Cardiac fibroblast (primary cell): ENCODE results near the gene TINAG.

Source experiments
- DNase-seq, 2 donors: peaks; one replicate each; pipeline versions ENCODE4 v3.0.0 to v3.0.0-alpha.2; 2010; ENCODE audit warnings: low read depth in 2 of 2
- H3K4me3 ChIP-seq, 2 donors: replicated peaks in 1 of 2; 1 replicate in 1 of 2; 2 replicates in 1 of 2; pipeline ENCODE4 v1.5.1; 2011; ENCODE audit warnings: low read depth in 2 of 2, low read length in 2 of 2, mild to moderate bottlenecking in 2 of 2, moderate library complexity in 1 of 2
- CTCF ChIP-seq: IDR thresholded peaks from one replicate; pipeline ENCODE4 v1.5.1; 2011; ENCODE audit warnings: low read depth, mild to moderate bottlenecking, low read length, inconsistent platforms

The TINAG gene

DNA sequence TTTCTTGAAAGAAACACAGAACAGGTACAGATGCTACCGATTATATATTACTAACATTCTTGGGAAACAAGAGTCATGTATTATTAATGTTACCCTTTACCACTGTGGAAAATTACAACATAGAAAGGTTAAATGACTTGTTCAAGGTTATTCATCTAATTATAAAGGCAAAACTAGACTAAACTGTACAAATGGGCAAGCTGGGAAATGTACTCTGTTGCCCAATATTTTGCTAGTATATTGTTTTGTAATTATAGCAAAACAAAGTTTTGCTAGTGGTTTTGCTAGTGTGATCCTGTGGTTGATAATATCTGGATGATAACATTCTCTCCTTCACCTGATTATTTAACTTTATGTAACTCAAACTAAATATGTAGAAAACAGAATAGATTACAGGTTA is 96.5 kb downstream of the TINAG start:
- no peak overlapping the region for H3K4me3 ChIP-seq
- no peak for DNase-seq
- TF ChIP-seq CTCF, result no peak

DNA sequence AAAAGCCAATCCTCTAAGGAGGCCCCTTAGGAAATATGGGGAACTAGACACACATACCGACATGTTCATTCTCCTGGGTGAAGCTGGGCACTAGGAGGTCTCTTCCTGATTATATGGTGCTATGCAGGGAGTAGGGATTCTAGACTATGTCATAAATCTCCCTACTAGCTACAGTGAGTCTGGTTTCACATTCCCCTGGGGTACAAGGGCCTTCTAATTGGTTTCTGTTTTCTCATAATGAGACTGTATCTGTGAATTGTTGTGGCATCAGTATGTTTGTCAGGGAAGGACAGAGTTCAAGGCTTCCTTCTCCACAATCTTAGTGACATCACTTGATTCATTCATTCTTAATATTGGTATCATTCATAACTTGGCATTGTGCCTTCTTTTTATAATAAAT is 103.5 kb downstream of the TINAG start:
- no peak overlapping the region for H3K4me3 ChIP-seq
- no peak for TF ChIP-seq CTCF
- no peak for DNase-seq

DNA sequence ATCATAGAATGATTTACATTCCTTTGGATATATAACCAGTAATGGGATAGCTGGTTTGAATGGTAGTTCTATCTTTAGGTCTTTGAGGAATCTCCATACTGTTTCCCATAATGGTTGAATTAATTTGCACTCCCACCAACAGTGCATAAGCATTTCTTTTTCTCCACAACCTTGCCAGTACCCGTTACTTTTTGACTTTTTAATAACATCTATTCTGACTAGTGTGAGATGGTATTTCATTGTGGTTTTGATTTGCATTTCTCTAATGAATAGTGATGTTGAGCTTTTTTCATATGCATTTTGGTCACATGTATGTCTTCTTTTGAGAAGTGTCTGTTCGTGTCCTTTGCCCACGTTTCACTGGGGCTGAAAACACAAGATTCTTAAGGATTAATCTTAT is 107.3 kb downstream of the TINAG start:
- no peak overlapping the region for H3K4me3 ChIP-seq
- no peak for DNase-seq
- TF ChIP-seq CTCF, result no peak

DNA sequence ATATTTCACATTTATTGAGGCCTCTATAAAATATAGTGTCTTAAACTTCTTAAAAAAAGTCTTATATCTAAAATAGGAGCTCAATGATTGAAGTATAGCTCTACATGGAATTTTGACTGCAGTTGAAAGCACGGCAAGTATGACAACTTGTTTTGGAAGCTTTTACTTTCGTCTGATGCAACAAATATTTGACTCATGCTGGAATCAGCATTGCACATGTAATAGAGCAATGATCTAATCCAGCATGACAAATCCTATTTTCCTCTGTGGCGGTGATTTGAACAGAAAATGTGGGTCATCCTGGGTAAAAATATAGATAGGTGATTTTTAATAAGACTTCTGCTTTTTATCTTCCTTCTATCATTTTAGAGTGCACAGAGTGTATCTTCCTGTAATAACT is 111.6 kb downstream of the TINAG start:
- peak; percentile 84 to 95 for DNase-seq
- TF ChIP-seq CTCF, result no peak
- H3K4me3 ChIP-seq, result no peak overlapping the region

DNA sequence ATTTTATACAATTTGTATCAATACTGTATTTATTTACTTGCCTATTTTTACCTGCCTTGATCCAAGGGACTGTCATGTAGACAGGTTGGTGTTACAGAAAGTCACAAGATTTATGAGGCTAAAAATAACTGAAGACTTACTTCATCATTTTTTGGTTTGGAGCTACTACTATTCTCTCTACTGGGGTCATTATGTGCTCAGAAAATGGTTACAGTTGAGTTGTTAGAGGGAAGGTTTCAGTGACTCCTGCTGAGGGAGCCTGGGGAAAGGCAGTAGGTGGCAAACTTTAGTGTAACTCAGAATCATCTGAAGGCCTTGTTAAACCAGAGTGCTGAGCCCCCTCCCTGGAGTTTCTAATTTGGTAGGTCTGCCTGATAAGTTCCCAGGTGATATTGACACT is 118.8 kb downstream of the TINAG start:
- TF ChIP-seq CTCF, result no peak
- no peak overlapping the region for H3K4me3 ChIP-seq
- DNase-seq, result no peak

DNA sequence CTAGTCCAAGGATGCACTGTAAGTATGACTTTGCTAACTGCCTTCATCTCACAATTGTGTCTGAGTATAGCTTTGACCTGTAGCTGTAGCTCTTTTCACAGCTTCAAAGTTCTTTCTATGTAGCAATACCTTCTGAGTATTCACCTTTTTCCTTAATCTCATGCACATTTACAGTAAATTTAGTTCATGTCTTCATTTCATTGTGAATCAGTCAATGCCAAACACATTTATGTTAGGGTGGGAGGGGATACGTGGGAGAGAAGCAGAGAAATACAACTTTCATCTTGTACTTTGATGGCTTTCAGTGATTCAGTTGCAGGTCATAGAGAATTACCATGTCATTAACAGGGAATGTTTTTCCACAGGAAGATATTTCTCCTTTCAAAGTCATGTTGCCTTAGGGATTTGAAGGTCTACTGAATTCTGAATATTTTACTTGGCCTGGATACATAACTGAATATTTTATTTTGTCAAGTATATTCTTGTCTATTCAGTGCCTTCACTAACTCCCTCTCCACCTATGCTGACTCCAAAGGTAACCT is 119.2 kb downstream of the TINAG start:
- H3K4me3 ChIP-seq, result no peak overlapping the region
- DNase-seq, result peak in 1 of 2 donors; percentile 34
- no peak for TF ChIP-seq CTCF

- no peak for TF ChIP-seq CTCF
- DNase-seq, result no peak
- no peak overlapping the region for H3K4me3 ChIP-seq
These were observed 120.2 kb downstream of the TINAG start for GRCh38 chr6:54428431-54428830.
